Urothelium cell line (cell line): ENCODE data around the gene EYS.
A peak's percentile ranks its signal among the peaks of the same experiment; 100 is the strongest.
"Not testable (repeated sequence)": the region's sequence is repeated elsewhere in the genome, so short reads cannot be mapped to it uniquely, and the experiment has no call there.

Source experiments
- DNase-seq: peaks from one replicate; pipeline ENCODE4 v3.0.0; 2011; ENCODE audit warnings: low spot score, mixed read lengths
- FAIRE-seq: peaks from 2 replicates; lab custom pipeline; 2011; peaks lifted over from hg19 to GRCh38; lab: Jason Lieb, UNC

Gene EYS

GRCh38 chr6:65469650-65470049 lies 237.4 kb downstream of the EYS start:
- DNase-seq = no peak
- FAIRE-seq = no peak

GRCh38 chr6:65468307-65468706 lies 238.7 kb downstream of the EYS start:
- DNase-seq = no peak
- FAIRE-seq = no peak

GRCh38 chr6:65461121-65461520 lies 245.9 kb downstream of the EYS start:
- FAIRE-seq (no peak), DNase-seq (no peak)

- FAIRE-seq = no peak
- no peak for DNase-seq
These were observed 254.7 kb downstream of the EYS start for GRCh38 chr6:65452333-65452732.

GRCh38 chr6:65450451-65450850 lies 256.6 kb downstream of the EYS start:
- DNase-seq (no peak), FAIRE-seq (no peak)

GRCh38 chr6:65449926-65450325 lies 257.1 kb downstream of the EYS start:
- DNase-seq = no peak
- FAIRE-seq = no peak

GRCh38 chr6:65448866-65449265 lies 258.2 kb downstream of the EYS start:
- FAIRE-seq (no peak), DNase-seq (no peak)

- DNase-seq = no peak
These were observed 270.7 kb downstream of the EYS start for GRCh38 chr6:65436281-65436680.

GRCh38 chr6:65416621-65417020 lies 290.4 kb downstream of the EYS start:
- FAIRE-seq = no peak
- no peak for DNase-seq

More at GRCh38 chr6:65436281-65436680, 270.7 kb downstream of the EYS start:
- no peak for FAIRE-seq

GRCh38 chr6:65410309-65410708 lies 296.7 kb downstream of the EYS start:
- DNase-seq = no peak
- FAIRE-seq = no peak

- FAIRE-seq (no peak), DNase-seq (no peak)
These were observed 304.5 kb downstream of the EYS start for GRCh38 chr6:65402564-65402963.

- FAIRE-seq (no peak), DNase-seq (no peak)
These were observed 307.5 kb downstream of the EYS start for GRCh38 chr6:65399355-65400084.

- DNase-seq (no peak), FAIRE-seq (no peak)
These were observed 308.2 kb downstream of the EYS start for GRCh38 chr6:65398851-65399250.

- no peak for DNase-seq
These were observed 356.5 kb downstream of the EYS start for GRCh38 chr6:65350530-65350929.

GRCh38 chr6:65302655-65303054 lies 404.4 kb downstream of the EYS start:
- FAIRE-seq = not testable (repeated sequence)

More at GRCh38 chr6:65350530-65350929, 356.5 kb downstream of the EYS start:
- no peak for FAIRE-seq

GRCh38 chr6:65299236-65299635 lies 407.8 kb downstream of the EYS start:
- FAIRE-seq (no peak), DNase-seq (no peak)

More at GRCh38 chr6:65302655-65303054, 404.4 kb downstream of the EYS start:
- DNase-seq = not testable (repeated sequence)

GRCh38 chr6:65295812-65296211 lies 411.2 kb downstream of the EYS start:
- FAIRE-seq (no peak), DNase-seq (no peak)

GRCh38 chr6:65289491-65289890 lies 417.5 kb downstream of the EYS start:
- no peak for FAIRE-seq

GRCh38 chr6:65285275-65285674 lies 421.8 kb downstream of the EYS start:
- DNase-seq = no peak
- no peak for FAIRE-seq

More at GRCh38 chr6:65289491-65289890, 417.5 kb downstream of the EYS start:
- DNase-seq = peak; percentile 3

- DNase-seq (no peak), FAIRE-seq (no peak)
These were observed 427.0 kb downstream of the EYS start for GRCh38 chr6:65280060-65280459.

- DNase-seq (no peak), FAIRE-seq (no peak)
These were observed 444.8 kb downstream of the EYS start for GRCh38 chr6:65262241-65262640.

- FAIRE-seq (no peak), DNase-seq (no peak)
These were observed 447.0 kb downstream of the EYS start for GRCh38 chr6:65259982-65260381.

- peak; percentile 9 for DNase-seq
These were observed 448.0 kb downstream of the EYS start for GRCh38 chr6:65259059-65259458.

More at GRCh38 chr6:65259059-65259458, 448.0 kb downstream of the EYS start:
- no peak for FAIRE-seq
